Neural progenitor cell (in vitro differentiated cells): Measurements from ENCODE around the gene IQGAP2. TPM values are rescaled to one million over a fixed set of nuclear protein-coding genes. Genes with fewer than 3 reads are reported as not detected.

Source experiments
- DNase-seq: peaks from one replicate; pipeline ENCODE4 v3.0.0-alpha.2; 2016; ENCODE audit warnings: low spot score
- H2AFZ ChIP-seq: fragments of 200-600 bp; sonication (generic); replicated peaks from 2 replicates; pipeline ENCODE4 v1.6.1; 2016; ENCODE audit warnings: antibody characterized with exemption
- H3F3A ChIP-seq: fragments of 200-600 bp; sonication (generic); 2 replicates; pipeline ENCODE4 v1.6.1; 2016; ENCODE audit warnings: antibody characterized with exemption, low read depth
- H3K27ac ChIP-seq: fragments of 200-600 bp; sonication (generic); 2 replicates; pipeline ENCODE4 v1.5.1; 2016; ENCODE audit warnings: mild to moderate bottlenecking
- H3K27me3 ChIP-seq: fragments of 200-600 bp; sonication (generic); 2 replicates; pipeline ENCODE4 v1.6.1; 2016; ENCODE audit warnings: mild to moderate bottlenecking, moderate library complexity
- H3K36me3 ChIP-seq: fragments of 200-600 bp; sonication (generic); 2 replicates; pipeline ENCODE4 v1.5.1; 2016
- H3K4me1 ChIP-seq: fragments of 200-600 bp; sonication (generic); 2 replicates; pipeline ENCODE4 v1.6.1; 2016; ENCODE audit warnings: mixed run types
- H3K4me2 ChIP-seq: fragments of 200-600 bp; sonication (generic); 2 replicates; pipeline ENCODE4 v1.6.1; 2016
- H3K4me3 ChIP-seq: fragments of 200-600 bp; sonication (generic); 2 replicates; pipeline ENCODE4 v1.5.1; 2016
- H3K79me2 ChIP-seq: fragments of 200-600 bp; sonication (generic); 2 replicates; pipeline ENCODE4 v1.6.1; 2016; ENCODE audit warnings: low read depth
- H3K9ac ChIP-seq: fragments of 200-600 bp; sonication (generic); 2 replicates; pipeline ENCODE4 v1.6.1; 2016
- H3K9me3 ChIP-seq: fragments of 200-600 bp; sonication (generic); 2 replicates; pipeline ENCODE4 v1.5.1; 2016; ENCODE audit warnings: low read depth
- H4K20me1 ChIP-seq: fragments of 200-600 bp; sonication (generic); 2 replicates; pipeline ENCODE4 v1.6.1; 2016; ENCODE audit warnings: low read depth
- H3K27ac Mint-ChIP-seq: 3 replicates; pipeline ENCODE4 v1.8.0; 2021; ENCODE audit warnings: mixed read lengths
- H3K27me3 Mint-ChIP-seq: 2 replicates; pipeline ENCODE4 v1.8.0; 2022; ENCODE audit warnings: low read depth, mild to moderate bottlenecking, inconsistent platforms, moderate library complexity, mixed read lengths; ENCODE audit not compliant: insufficient read depth
- H3K36me3 Mint-ChIP-seq: 3 replicates; pipeline ENCODE4 v1.8.0; 2021; ENCODE audit warnings: mixed read lengths
- H3K4me1 Mint-ChIP-seq: 3 replicates; pipeline ENCODE4 v1.8.0; 2021; ENCODE audit warnings: mixed read lengths
- H3K4me3 Mint-ChIP-seq: 3 replicates; pipeline ENCODE4 v1.8.0; 2021; ENCODE audit warnings: mild to moderate bottlenecking, moderate library complexity, mixed read lengths
- H3K9me3 Mint-ChIP-seq: 3 replicates; pipeline ENCODE4 v1.8.0; 2020; ENCODE audit warnings: mixed read lengths
- CTCF ChIP-seq: fragments of 200-600 bp; sonication (generic); IDR thresholded peaks from 2 replicates; pipeline ENCODE4 v1.5.1; 2017; ENCODE audit warnings: antibody characterized with exemption, mild to moderate bottlenecking
- EZH2 ChIP-seq: fragments of 200-600 bp; sonication (generic); IDR thresholded peaks from 2 replicates; pipeline ENCODE4 v1.6.1; 2017; ENCODE audit warnings: antibody characterized with exemption, mild to moderate bottlenecking, moderate library complexity
- EZH2phosphoT487 ChIP-seq: fragments of 200-600 bp; sonication (generic); IDR thresholded peaks from 2 replicates; pipeline ENCODE4 v1.6.1; 2017; ENCODE audit warnings: antibody characterized with exemption
- total RNA-seq: library from RNA; depleted of rRNA; stranded (reverse); fragments of >200 nt; gene quantifications from 2 replicates; pipeline ENCODE4 v1.2.3, GENCODE V29; 2015; ENCODE audit warnings: low replicate concordance

IQGAP2 gene
- total RNA-seq, 1 donor from 2014 or later = 37.7 TPM

- Histone ChIP-seq H3K27ac (no peak overlapping the region), H3K9ac (no peak overlapping the region), H3K9me3 (no peaks in the 10 kb centered on the region), H3K4me1 (no peaks in the 10 kb centered on the region), H2AFZ (no peak overlapping the region), H3F3A (no peaks in the 10 kb centered on the region), H3K36me3 (no peaks in the 10 kb centered on the region), H3K4me3 (no peak overlapping the region), H3K27me3 (no peaks in the 10 kb centered on the region), H3K79me2 (no peaks in the 10 kb centered on the region), H3K4me2 (no peak overlapping the region), H4K20me1 (no peaks in the 10 kb centered on the region)
- TF ChIP-seq EZH2 = no peak
- TF ChIP-seq EZH2phosphoT487 = no peak
- TF ChIP-seq CTCF = no peak
- no peak for DNase-seq
- H3K36me3 Mint-ChIP-seq = no peaks in the 10 kb centered on the region
- H3K9me3 Mint-ChIP-seq = no peaks in the 10 kb centered on the region
- H3K27ac Mint-ChIP-seq = no peak overlapping the region
- no peak overlapping the region for H3K4me3 Mint-ChIP-seq
- no peaks in the 10 kb centered on the region for H3K4me1 Mint-ChIP-seq
- H3K27me3 Mint-ChIP-seq = no peaks in the 10 kb centered on the region
These were observed 167.1 kb downstream of the IQGAP2 start for GRCh38 chr5:76570153-76570552.

GRCh38 chr5:76571559-76571958 lies 168.5 kb downstream of the IQGAP2 start:
- H3K27me3 Mint-ChIP-seq = no peaks in the 10 kb centered on the region
- no peak overlapping the region for H3K27ac Mint-ChIP-seq

GRCh38 chr5:76576450-76576849 lies 173.4 kb downstream of the IQGAP2 start:
- H3K4me1 ChIP-seq = no peaks in the 10 kb centered on the region
- H2AFZ ChIP-seq = no peak overlapping the region
- H3K4me2 ChIP-seq = no peak overlapping the region
- Mint-ChIP-seq H3K4me3 (no peak overlapping the region), H3K9me3 (no peaks in the 10 kb centered on the region), H3K36me3 (no peaks in the 10 kb centered on the region), H3K27ac (no peak overlapping the region), H3K27me3 (no peaks in the 10 kb centered on the region), H3K4me1 (no peaks in the 10 kb centered on the region)
- no peak overlapping the region for H3K4me3 ChIP-seq
- H3K9me3 ChIP-seq = no peaks in the 10 kb centered on the region
- TF ChIP-seq EZH2 (no peak), CTCF (no peak), EZH2phosphoT487 (no peak)
- no peak overlapping the region for H3K27ac ChIP-seq
- no peaks in the 10 kb centered on the region for H3F3A ChIP-seq
- no peak overlapping the region for H3K9ac ChIP-seq
- H3K27me3 ChIP-seq = no peaks in the 10 kb centered on the region
- H3K79me2 ChIP-seq = no peaks in the 10 kb centered on the region
- DNase-seq = no peak
- no peaks in the 10 kb centered on the region for H4K20me1 ChIP-seq
- no peaks in the 10 kb centered on the region for H3K36me3 ChIP-seq

More at GRCh38 chr5:76571559-76571958, 168.5 kb downstream of the IQGAP2 start:
- Mint-ChIP-seq H3K4me3 (no peak overlapping the region), H3K9me3 (no peaks in the 10 kb centered on the region), H3K36me3 (no peaks in the 10 kb centered on the region), H3K4me1 (no peaks in the 10 kb centered on the region)
- Histone ChIP-seq H3K27me3 (no peaks in the 10 kb centered on the region), H3K36me3 (no peaks in the 10 kb centered on the region), H3K4me3 (no peak overlapping the region), H4K20me1 (no peaks in the 10 kb centered on the region), H3K79me2 (no peaks in the 10 kb centered on the region), H3K4me2 (no peak overlapping the region), H3K9ac (no peak overlapping the region), H3K9me3 (no peaks in the 10 kb centered on the region), H3F3A (no peaks in the 10 kb centered on the region), H3K4me1 (no peaks in the 10 kb centered on the region), H2AFZ (no peak overlapping the region), H3K27ac (no peak overlapping the region)
- no peak for DNase-seq
- no peak for TF ChIP-seq CTCF
- no peak for TF ChIP-seq EZH2phosphoT487
- no peak for TF ChIP-seq EZH2

GRCh38 chr5:76576996-76577395 lies 173.9 kb downstream of the IQGAP2 start:
- Histone ChIP-seq H3K4me3 (no peak overlapping the region), H3K27ac (no peak overlapping the region), H3K36me3 (no peaks in the 10 kb centered on the region), H3K4me1 (no peaks in the 10 kb centered on the region), H3K9me3 (no peaks in the 10 kb centered on the region), H3K4me2 (no peak overlapping the region), H4K20me1 (no peaks in the 10 kb centered on the region), H3K9ac (no peak overlapping the region), H3F3A (no peaks in the 10 kb centered on the region), H3K27me3 (no peaks in the 10 kb centered on the region), H2AFZ (no peak overlapping the region), H3K79me2 (no peaks in the 10 kb centered on the region)
- Mint-ChIP-seq H3K9me3 (no peaks in the 10 kb centered on the region), H3K4me1 (no peaks in the 10 kb centered on the region), H3K36me3 (no peaks in the 10 kb centered on the region), H3K27ac (no peak overlapping the region), H3K27me3 (no peaks in the 10 kb centered on the region), H3K4me3 (no peak overlapping the region)
- no peak for DNase-seq
- TF ChIP-seq CTCF = no peak
- no peak for TF ChIP-seq EZH2phosphoT487
- no peak for TF ChIP-seq EZH2
